ENCODE results near the gene HAUS5.

GRCh38 chr19:35609851-35610353, 2.6 kb upstream of the HAUS5 start:
- no peak for TF ChIP-seq EZH2 (IDR thresholded peaks at IDR 0.05; ENCODE audit: borderline replicate concordance, low read length)
- TF ChIP-seq CTCF (IDR thresholded peaks at IDR 0.05; ENCODE audit: low read length) = no peak

All from OCI-LY1 (cell line).